ENCODE data around the gene SLC12A8.
A peak's percentile ranks its signal among the peaks of the same experiment; 100 is the strongest.

Gene SLC12A8

DNA sequence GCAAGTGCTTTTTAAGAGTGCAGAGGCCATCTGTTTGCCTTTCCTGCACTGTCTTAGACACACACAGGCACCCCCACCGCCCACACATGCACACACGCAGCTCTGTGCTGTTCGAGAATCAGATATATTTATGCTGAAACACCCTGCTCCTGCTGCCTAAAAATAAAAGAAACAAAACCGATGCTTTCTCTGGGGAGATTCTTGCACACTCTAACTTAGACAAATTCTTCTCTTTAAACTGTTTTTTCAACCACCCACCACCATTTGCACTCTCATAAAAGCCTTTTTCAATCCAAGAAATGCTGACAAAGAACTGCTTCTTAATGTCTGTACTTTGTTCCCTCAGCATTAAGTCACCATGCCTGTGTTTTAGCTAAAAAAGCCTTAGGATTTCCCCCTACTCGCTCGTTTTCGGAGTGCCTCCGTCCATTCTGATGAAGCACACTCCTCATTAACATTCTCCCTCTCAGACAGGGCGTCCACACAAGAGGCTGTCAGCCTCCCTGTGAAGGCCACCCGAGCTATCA lies 26.2 kb downstream of the SLC12A8 start:
- peak; percentile 40 for DNase-seq (ENCODE audit: low spot score)

DNA sequence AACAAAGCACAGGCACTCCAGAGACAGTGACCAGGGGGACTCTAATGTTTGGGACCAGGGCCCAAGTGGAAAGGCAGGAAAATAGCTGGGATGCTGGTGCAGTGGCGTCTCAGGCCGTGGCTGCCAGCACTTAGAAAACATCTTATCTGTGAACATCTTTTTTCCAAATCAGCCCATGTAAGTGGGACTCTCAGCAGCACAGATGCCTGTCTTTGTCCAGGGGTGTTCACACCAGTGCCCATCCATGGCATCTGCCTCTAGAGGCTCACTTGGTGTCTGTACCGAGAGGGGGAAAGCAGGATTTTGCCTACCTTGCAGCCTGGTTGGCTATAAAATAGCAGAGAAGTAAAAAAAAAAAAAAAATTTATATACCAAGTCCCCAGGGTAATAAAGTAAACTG lies 26.7 kb downstream of the SLC12A8 start:
- DNase-seq (ENCODE audit: low spot score) = no peak

DNA sequence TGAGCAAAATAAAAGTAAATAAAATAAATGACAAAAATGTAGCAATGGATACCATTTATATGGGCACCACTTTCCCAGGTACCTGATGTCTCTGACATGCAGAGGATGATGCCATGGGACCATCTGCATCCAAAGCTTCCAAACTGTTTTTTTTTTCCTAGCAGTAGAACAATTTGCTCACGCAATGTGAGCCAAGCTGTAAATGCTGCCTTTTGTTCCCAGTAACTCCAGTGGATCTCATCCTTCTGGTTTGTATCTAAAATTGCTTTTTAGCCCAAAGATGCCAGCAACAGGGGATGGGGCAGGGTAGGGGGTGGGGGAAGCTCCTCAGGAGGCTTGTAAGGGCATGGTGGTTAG lies 32.7 kb downstream of the SLC12A8 start:
- DNase-seq (ENCODE audit: low spot score) = no peak

DNA sequence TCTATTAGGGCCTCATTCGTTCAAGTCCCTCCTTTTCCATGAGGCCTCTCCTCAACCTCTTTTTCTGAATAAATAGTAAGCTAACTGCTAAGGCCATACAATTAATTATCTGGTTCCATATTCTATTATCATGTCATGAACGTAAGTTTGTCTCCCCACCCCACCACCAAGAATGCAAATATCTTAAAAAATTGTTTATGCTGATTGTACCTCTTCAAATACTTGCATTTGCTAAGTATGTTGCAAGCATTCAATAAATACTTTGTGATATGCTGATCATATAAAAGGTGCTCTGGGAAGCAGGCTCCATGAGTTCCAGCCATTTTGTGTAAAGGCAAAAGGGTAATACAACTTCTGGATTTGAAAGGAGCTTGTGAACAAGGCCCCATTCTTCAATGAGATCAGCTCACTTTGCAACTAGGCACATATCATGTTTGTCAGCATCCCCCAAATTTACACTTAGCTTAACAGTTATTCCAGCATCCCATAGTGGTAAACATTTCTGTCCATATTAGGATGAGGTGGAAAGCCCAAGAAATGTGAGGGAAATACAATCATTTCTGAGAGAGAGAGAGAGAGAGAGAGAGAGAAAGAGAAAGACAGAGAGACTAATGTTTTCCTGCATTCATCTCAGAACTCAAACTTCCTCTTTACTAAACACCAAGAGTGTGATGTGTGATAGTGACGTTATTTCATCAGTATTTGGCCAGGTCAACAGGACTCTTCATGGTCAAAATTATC lies 33.2 kb downstream of the SLC12A8 start:
- DNase-seq (ENCODE audit: low spot score) = no peak

DNA sequence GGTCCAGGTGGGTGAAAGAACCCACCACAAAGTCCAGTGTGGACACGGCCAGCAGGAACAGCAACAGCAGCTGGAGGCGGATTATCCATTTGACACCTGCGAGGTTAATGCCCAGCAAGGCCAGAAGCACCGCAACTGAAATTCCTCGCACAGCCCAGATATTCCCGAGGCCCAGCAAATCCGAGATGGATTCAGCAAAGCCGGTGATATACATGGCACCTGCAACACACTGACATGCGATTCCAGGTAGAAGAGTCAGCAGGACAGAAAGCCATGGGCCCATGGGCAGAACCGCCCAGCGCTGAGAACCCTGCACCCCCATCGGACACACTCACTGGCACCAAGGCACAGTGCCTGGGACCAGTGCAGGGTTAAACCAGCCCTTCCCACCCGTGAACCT lies 34.8 kb downstream of the SLC12A8 start:
- no peak for DNase-seq (ENCODE audit: low spot score)

DNA sequence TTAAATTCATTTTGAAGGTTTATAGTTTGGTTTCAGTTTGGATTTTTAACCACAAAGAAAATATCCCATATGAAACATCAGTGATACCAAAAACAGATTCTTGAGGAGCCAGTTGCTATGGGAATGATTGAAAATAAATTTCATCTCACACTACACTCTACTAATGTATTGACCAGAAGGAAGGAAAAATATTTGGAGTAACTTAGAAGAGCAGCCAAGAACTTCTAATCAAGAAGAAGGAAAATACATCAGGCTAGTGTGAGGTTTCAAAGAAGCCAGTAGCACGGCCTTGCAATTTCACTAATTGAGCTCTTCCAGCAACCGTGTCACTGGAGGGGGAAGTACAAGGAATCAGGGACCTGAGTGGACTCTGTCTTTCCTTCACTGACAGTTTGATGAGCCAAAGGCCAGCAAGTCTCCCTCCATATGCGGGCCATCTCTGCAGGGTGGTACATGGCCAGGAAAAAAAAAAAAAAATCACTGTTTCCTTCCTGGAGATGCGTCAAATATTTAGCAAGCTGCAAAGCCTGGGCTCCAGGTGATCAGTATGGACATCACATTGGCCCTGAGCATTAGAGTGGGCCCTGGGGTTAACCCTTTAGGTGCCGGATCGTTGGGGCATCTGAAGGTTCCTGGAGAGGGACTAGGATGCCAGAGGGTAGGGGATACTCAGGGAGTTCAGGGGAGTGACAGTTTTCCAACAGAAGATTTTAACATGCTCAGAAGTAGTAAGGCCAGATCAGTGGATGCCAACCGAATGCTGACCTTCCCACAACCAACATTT lies 37.1 kb downstream of the SLC12A8 start:
- DNase-seq (ENCODE audit: low spot score) = no peak

DNA sequence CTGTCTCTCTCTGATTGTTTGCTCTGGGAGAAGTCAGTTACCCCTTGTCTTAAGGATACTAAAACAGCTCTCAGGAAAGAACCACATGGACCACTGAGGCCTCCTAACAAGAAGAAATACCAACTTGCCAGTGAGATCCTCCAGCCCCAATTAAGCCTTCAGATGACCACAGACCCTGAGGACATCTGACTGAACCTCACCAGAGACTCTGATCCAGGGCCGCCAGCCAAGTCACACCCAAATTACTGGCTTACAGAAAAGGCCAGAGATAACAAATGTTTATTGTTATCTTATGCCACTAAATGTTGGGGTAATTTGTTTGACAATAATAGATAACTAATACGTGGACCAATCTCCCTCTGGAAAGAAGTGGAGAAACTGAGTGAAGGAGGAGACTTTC lies 40.2 kb downstream of the SLC12A8 start:
- DNase-seq (ENCODE audit: low spot score) = no peak

DNA sequence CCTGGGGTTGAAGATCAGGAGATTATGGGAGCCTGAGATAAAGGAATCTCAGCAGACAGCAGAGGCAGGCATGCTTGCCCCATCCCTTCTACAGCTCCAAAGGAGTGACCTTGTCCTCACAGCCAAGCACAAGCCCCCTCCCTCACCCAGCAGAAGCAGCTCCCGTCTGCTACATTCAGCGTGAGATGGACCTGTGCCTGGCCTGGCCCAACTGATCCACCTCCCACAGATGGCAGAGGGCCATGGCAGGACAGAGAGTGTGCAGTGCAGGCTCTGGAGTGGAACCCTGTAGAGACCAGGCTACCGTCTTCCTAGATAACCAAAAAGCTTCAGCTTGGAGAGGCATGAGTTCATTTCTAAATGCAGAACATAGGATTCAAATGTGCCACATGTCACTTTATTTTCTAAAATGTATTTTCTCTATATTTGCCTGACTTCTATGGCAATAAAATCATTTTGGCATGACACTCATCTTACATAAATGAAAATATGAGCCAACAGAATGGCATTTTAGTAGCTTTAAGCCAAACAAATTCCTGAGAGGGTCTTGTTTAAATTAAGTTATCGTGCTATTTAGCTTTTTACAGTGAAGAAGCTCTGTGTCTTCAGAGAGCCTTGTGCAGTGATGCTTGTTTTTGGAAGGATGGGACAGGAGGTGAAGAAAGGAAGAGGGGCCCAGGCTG lies 43.7 kb downstream of the SLC12A8 start:
- no peak for DNase-seq (ENCODE audit: low spot score)

DNA sequence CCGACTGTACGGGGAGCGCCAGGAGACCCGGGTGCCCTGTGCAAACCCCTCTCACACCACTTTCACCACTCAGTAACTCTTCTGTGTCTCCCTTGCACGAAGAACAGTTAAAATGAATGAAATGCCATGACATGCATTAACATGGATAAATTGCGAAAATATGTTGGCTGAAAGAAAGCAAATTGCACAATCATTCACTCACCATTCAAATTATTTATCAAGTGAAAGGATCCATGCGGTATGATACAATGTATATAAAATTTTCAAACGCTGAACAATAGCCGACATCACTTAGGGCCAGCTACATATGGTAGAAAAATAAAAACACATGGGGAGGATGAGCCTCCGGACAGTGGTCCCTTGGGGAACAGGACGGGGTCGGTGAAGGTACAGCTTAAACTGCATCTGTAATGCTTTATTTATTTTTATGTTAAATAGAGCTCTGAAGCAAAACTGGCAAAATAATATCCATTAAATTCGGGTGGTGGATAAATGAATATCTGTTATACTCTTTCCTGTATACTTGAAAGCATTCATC lies 45.9 kb downstream of the SLC12A8 start:
- DNase-seq (ENCODE audit: low spot score) = no peak

DNA sequence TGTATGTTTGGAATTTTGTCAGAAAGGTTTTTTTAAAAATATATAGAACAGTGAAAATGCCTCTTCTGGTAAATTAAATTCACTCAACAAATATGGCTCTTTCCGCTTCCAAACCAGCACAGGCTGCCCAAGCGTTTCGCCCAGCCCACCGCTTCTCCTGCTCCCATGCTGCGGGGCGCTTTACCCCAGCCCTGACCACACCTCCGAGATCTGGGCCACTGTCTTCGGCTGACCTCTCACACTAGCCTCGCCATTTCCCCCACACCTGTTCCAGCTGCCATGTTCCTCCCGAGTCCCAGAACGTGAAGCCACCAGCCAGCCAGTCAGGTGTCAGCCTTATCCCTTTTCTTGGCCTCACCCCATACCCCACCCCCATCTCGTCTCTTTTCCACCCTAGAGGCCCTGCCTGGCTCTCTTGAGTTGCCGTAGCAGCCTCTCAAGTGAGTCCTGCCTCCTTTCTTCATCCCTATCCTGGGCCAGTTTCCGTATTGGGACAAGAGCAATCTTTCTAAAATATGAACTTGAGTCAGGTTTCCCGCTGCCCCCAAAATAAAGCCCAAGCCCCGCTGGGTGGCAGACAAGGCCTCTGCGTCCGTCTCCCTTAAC lies 46.5 kb downstream of the SLC12A8 start:
- no peak for DNase-seq (ENCODE audit: low spot score)

DNA sequence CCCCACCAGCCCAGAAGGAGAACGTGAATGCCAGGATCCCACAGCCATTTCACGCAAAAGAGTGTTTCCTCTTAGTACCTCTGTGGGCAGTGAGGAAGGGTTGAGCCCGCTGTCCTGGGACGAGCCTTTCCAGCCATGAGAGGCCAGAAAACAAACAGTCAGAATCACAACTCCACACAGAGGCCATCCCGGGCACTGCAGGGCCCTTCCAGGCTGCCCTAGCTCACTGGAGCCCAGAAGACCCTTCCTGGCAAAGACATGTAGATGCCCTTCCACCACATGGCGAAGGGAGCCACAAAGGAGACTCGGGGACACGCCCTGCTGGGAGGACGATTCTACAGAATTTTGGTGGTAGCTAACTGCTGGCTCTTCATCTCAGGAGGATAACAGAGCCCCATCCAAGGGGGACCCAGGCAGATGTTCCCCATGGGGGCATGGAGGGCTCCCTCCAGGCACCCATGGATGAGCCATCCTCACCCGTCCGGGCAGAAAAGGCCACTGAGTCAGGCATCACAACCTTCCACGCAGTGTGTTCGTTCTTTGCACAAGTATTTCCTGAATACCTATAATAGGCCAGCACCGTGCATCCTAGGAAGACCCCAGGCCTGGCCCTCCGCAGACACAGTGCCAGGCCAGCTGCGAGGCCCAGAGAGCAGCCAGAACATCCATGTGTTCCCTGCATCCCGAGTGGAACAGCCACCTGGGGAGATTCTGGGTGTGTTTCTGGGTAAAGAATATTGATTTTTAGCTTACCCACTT lies 47.2 kb downstream of the SLC12A8 start:
- DNase-seq (ENCODE audit: low spot score) = no peak

DNA sequence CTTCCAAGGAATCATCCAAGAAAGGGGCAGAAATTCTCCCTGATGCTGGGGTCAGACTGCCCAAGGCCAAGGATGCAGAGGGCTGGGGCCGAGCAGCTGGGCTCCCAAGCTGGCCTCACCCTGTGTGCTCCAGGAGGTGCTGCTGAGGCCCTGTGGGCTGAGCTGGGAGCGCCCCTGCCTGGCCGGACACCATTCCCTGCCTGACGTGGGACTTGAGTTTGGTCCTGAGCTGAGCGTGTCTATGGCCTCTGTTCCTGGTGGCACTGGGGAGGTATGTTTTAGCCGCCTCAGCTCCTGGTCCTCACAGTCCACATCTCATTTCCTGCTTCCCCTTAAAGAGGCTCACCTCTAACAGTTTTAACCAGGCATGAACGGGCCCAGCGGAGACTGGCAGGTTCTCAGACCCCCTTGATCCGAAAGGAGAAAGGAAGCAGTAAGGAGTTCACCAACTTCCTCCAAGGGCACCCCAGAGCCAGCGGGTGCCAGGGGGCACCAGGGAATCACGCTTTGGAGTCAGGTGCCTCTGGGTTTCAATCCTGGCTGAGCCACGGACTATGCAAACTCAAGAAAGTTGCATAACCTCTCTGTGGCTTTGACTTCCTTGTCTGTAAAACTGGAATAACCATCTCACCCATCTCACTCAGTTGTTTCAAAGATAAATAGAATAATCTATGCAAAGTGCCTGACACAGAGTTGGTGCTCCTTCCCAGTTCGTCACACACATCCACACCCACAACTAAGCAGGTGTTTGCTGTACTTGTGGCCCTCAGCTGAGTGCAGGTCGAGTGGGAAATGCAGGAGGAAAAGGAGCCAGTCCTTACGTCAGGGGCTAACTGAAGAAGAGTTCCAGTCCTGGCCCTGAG lies 48.6 kb downstream of the SLC12A8 start:
- no peak for DNase-seq (ENCODE audit: low spot score)

DNA sequence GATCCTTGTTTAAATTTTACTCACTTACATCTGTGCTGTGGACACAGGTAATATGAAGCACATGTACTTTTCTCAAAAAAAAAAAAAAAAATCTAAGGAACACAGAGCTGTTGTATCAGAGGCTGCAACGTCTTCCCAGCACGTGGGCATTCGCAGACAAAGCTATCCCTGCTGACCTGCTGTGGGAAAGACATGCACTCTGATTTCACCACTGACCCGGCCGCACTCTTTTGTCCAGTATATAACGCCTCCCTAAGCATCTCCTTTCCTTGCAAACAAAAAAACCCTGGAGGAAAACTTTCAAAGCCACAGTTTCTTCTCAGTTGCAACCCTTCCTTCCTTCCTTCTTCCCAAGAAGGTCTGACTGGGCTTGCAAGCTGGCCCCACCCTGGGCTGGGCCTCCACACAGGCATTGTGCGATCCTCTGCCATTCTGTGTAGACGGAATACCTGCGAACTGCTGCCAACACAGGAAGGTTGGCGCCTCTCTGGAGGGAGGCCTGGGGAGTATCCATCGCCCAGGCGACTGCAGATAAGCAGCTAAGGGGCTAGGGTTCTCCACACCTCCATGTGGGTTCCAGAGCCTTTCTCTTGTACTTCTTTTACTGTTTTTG lies 50.8 kb downstream of the SLC12A8 start:
- DNase-seq (ENCODE audit: low spot score) = no peak

DNA sequence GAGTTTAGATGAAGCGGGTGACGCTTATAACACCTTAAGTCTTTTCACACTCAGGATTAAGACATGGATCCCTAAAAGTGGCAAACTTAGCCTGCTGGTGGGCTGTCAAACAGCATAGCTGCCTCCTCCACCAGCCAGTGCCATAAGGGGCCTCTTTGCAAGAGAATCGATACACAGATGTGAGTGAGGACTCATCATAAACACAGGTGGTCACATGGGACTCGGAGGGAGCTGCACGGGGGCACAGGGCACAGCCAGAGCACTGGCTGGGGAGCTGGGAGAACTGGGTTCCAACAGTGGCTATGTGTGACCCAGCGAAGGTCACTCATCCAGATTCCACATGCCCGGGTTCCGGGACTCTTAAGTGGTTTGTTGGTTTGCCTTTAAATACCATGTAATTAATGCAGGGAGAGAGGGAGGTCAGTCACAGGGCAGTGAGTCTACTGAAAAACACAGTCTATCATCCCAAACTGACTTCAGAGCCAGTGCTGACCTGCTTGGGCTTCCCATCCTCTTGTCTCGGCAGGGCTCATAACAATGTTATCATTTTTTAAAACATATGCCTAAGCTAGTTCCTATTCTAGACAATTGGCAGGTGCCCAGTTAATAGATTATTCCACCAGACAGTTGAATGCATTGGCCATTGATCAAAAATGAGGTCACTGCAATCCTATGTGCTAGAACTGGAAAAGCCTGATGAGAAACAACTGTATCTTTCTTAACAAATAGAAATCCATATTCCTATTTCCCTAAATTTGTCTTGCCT lies 51.8 kb downstream of the SLC12A8 start:
- peak; percentile 24 for DNase-seq (ENCODE audit: low spot score)

DNA sequence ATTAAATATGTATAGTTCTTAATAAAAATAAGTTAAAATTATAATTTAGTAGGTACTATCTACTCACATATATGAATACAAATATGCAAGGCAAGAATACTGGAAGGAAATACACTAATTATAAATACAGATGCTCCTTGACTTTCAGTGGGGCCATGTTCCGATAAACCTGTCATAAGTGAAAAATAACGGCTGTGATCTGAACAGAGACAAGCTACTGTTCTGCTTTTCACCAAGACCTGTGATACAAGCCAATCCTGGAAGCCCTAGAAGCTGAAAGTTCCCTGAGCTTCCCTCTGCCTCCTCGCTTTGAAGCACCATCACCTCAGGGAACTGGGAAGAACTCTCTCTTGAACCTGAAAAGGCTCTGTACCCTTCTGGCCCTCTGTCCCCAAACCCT lies 55.4 kb downstream of the SLC12A8 start:
- DNase-seq (ENCODE audit: low spot score) = no peak

DNA sequence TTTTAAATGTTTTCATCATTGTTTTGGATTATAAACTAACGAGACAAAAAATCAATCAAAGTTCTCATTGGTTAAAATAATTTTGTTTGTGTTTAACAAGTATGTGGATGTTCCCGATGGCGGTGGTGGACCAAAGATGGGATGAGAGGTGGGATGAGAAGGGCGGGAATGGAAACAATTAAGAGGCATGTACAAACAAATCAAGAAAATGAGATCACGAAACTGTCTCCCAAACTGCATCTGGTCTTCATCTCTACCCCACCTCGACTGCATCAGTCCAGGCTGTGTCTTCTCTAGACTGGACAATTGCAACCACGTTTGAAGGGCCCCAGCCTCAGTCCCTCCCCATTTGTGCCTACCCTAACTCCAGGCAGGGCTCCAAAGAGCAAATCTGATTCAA lies 56.1 kb downstream of the SLC12A8 start:
- DNase-seq (ENCODE audit: low spot score) = no peak

DNA sequence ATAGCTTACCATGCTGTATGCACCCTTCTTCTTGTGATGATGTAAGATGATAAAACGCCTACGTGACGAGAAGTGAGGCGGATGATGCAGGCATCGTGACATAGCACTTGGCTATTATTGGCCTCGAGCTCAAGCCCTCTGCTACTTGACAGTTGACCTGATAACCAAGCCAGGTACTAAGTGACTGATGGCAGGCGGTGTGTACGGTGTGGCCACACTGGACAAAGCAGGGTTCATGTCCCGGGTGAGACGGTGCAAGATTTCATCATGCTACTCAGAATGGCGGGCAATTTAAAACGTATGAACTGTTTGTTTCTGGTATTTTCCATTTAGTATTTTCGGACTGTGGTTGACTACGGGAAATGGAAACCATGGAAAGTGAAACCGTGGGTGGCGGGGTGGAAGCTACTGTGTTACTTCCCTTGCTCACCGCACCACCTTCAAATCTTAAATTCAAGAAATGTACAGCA lies 57.7 kb downstream of the SLC12A8 start:
- DNase-seq (ENCODE audit: low spot score) = no peak

DNA sequence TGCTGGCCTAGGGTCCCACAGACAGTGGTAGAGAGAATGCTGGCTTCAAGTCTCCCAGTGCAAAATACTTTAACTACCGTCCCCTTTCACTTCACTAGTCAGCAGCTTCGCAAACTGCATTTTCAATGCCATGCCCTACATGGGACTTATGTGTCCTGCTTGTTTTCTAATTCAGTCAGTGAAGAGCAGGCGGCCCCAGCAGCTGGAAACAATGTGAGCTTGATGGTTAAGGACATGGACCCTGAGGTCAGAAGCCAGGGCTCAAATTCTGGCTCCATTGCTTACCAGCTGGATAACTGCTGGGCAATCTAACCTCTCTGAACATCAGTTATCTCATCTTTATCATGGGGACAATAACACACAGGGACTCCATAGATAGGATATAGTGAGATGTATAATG lies 58.4 kb downstream of the SLC12A8 start:
- no peak for DNase-seq (ENCODE audit: low spot score)

DNA sequence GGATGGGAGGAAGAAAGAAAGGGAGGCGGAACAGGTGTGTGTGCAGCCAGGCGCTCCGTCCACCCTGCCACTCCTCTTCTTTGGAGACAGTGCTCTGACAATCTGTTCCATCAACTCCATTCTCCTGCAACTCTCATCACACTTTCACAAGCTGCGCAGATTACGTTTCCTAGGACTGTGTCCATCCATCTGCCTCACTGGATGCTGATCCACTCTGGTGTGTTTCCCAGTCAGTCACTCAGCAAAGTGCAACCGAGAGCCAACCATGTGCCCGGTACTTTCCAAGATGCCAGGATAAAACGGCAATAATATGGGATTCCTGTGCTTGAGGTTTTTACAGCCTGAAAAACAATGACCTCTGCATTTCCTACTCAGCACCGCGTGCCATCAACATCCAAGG lies 59.6 kb downstream of the SLC12A8 start:
- no peak for DNase-seq (ENCODE audit: low spot score)
